Mononuclear cell (primary cell): ENCODE measurements around the gene SYT8. TPM values are rescaled to one million over a fixed set of nuclear protein-coding genes. Genes with fewer than 3 reads are reported as not detected.

Experiments used
- H3K27me3 ChIP-seq: 2 replicates; pipeline ENCODE4 v1.6.0; 2011; ENCODE audit warnings: low read length, control low read depth; ENCODE audit not compliant: insufficient read depth
- H3K4me1 ChIP-seq: 2 replicates; pipeline ENCODE4 v1.5.1; 2011; ENCODE audit warnings: mild to moderate bottlenecking, low read length, control low read depth; ENCODE audit not compliant: insufficient read depth
- H3K4me3 ChIP-seq: 2 replicates; pipeline ENCODE4 v1.5.1; 2011; ENCODE audit warnings: mild to moderate bottlenecking, low read length, moderate library complexity
- H3K9me3 ChIP-seq: 2 replicates; pipeline ENCODE4 v1.5.1; 2011; ENCODE audit warnings: low read depth, mild to moderate bottlenecking, control low read depth, low read length
- total RNA-seq: library from RNA; depleted of rRNA; stranded (reverse); fragments of >200 nt; gene quantifications from one replicate; pipeline ENCODE4 v1.2.3, GENCODE V29; 2012

SYT8 gene
- total RNA-seq, 1 donor = not detected

DNA sequence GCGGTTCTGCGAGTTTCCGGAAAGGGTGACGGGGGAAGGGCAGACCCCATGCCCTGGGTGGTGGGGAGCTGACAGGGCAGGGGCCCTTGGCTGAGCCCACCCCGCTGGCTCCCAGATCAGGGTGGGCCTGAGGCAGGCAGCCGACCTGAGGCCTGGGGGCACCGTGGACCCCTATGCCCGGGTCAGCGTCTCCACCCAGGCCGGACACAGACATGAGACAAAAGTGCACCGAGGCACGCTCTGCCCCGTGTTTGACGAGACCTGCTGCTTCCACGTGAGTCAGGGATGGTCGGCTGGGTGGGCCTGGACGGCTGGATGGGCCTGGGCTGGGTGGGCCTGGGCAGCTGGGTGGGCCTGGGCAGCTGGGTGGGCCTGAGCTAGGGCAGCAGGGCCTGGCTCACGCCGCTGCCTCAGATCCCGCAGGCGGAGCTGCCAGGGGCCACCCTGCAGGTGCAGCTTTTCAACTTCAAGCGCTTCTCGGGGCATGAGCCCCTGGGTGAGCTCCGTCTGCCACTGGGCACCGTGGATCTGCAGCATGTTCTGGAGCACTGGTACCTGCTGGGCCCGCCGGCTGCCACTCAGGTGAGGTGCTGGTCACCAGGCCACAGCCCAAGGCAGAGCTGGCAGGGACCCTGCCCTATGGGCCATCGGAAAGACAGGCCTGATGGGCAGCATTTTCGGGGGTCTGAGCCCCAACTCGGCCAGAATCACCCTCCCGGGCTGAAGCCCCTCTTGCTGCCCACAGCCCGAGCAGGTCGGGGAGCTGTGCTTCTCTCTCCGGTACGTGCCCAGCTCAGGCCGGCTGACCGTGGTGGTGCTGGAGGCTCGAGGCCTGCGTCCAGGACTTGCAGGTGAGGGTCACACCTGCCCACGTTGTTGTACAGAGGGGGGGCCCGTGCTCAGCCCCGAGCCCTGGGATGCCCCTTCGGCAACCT lies 1.5 kb downstream of the SYT8 start:
- Histone ChIP-seq H3K9me3 (no peaks in the 10 kb centered on the region), H3K4me3 (no peak overlapping the region), H3K4me1 (peaks cover 41% of the 10 kb centered on the region), H3K27me3 (no peaks in the 10 kb centered on the region)

DNA sequence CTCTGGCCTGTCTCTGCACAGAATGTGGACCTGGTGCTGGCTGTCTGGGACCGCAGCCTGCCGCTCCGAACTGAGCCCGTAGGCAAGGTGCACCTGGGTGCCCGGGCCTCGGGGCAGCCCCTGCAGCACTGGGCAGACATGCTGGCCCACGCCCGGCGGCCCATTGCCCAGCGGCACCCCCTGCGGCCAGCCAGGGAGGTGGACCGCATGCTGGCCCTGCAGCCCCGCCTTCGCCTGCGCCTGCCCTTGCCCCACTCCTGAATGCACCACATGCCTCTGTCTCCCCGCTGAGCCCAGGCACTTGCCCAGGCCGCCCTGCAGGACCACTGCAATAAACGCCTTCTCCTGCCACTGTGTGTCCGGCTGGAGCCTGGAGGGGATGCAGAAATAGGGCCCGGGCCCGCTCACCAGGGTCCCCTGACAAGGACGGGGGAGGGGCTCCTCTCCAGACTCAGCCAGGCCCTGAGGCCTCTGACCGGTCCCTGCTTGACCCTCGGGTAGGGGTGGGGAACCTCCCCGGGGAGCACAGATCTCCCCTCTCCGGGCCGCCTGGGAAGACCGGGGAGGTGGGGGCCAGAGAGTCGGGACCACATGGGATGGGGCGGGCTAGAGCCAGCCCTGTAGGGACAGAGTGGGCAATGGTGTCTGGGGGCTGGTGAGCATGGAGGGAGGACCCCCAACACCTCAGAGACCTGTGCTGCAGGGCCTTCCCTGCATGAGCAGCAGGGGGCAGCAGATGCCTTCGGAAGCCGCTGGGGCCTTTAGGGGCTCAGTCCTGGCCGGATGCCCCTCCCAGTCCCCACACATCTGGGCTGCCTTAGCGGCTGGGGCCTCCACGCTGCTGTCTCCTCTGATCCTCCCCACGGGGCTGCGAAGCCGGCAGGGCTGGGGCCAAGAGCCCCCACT lies 2.6 kb downstream of the SYT8 start:
- no peaks in the 10 kb centered on the region for H3K27me3 ChIP-seq
- H3K9me3 ChIP-seq = no peaks in the 10 kb centered on the region
- no peak overlapping the region for H3K4me3 ChIP-seq
- peaks cover 51% of the 10 kb centered on the region for H3K4me1 ChIP-seq

DNA sequence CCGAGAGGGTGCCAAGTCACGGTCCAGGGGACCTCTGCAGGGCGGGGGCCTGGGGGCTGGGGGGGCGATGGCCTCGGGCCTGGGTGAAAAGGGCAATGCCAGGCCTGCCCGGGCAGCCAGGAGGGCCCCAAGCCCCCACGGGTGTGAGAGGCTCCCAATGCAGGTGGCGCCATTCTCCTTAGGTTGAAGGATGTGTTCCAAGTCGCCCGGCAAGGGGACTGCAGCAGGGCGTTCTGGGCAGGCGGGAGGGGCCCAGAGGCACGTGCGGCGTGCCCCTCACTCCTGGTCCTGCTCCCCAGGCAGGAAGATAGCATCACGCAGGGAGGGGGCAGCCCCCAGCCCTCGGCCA lies 3.3 kb downstream of the SYT8 start:
- H3K4me1 ChIP-seq = peaks cover 54% of the 10 kb centered on the region
- no peak overlapping the region for H3K4me3 ChIP-seq
- no peaks in the 10 kb centered on the region for H3K9me3 ChIP-seq
- H3K27me3 ChIP-seq = no peaks in the 10 kb centered on the region

DNA sequence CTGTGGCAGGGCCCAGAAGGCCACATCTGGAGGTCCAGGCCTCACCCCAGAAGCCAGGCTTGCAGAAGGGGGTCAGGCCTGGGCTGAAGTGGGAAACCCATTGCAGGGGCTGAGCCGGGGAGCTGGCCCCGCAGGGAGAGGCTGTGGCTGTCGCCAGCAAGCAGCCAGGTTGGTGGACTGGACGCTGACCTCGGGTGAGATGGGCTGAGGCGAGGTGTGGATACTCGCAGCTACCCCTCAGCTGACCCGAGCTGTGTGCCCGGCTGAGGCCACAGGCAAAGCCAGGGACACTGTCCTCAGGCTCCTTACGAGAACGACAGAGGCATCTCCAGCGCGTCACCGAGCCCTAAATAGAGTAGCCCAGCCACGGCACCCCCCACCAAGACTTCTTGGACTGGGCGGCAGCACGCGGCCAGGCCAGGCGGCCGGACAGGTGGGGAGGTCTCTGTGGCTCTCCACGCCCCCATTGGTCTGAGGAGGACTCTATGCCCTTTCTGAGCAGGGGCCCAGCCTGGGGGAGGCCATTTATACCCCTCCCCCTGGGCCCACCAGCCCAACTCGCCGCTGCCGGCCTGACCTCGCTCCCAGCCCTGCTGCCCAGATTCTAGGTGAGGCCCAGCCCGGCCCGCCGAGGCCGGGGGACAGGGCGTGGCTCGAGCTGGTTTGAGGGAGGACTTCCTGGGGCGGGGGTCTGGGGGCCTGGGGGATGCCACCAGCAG lies 3.8 kb downstream of the SYT8 start, which contains the start of gene TNNI2:
Gene TNNI2, plus strand, starts transcription at position 556 of the 719 bp plus-strand sequence. CDS start 716 bp downstream, outside the sequence.
- H3K4me1 ChIP-seq = peaks cover 59% of the 10 kb centered on the region
- no peak within 1 kb of the TSS for H3K4me3 ChIP-seq
- no peaks in the 10 kb centered on the region for H3K27me3 ChIP-seq
- no peaks in the 10 kb centered on the region for H3K9me3 ChIP-seq

DNA sequence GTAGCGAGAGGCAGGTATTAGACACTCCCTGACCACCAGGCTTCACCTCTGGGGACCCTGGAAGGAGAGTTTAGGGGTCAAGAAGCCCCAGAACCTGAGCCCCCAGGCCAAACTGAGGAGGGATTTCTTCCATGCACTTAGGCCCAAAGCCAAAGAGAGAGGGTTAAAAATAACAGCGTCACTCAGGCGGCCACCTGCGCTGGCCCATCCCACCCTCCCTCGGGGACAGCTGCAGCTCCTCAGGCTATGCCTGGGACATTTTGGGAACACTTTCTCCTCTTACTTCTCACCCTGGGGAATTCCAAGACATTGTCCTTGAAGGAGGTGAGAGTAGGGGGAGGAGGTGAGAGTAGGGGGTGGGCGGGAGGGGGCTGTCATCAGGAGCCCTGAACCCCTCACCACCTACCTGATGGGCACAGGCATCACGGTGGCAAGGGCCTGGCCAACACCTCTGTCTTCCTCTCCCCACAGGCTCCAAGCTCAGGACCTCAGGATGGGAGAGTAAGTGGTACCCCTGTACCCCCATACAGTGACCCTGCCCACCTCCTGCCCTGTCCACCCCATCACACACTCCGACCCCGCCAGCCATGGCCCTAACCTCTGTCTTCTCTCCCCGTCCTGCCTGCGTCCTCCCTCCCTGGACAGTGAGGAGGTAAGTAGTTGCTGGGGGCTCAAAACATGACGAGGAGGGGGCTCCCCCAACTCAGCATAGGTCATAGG lies 4.6 kb downstream of the SYT8 start:
- Histone ChIP-seq H3K9me3 (no peaks in the 10 kb centered on the region), H3K27me3 (no peaks in the 10 kb centered on the region), H3K4me3 (no peak overlapping the region), H3K4me1 (peaks cover 67% of the 10 kb centered on the region)

DNA sequence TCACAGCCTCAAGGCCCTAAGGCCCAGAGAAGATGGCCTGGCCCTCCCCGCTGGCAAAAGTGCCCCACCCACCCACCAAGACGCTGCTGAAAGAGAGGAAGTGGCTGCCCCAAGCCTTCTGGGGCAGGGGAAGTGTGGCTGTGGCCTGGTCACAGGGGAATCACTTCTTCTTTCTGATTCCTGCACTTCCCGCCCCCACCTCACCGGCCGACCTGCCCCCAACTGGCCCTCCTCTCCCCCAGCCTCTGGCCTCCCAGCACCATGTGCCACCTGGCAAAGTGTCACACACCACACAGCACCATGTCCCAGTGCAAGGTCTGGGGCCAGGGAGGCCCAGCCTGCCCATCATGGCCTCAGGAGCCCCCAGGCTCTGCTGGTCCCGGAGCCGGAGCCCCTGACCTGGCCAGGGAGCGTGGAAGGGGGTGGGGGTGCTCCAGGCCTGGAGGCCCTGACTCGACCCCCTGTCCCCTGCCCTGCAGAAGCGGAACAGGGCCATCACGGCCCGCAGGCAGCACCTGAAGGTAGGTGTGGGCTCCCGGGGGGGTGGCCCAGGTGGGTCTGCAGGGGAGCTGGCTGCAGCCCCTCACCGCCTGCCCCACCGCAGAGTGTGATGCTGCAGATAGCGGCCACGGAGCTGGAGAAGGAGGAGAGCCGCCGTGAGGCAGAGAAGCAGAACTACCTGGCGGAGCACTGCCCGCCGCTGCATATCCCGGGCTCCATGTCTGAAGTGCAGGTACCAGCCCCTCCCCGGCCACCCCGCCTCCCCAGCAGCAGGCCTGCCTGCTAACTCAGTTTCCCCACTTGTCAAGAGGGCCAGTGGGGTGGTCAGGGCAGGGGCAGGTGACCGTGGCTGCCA lies 5.4 kb downstream of the SYT8 start:
- peaks cover 75% of the 10 kb centered on the region for H3K4me1 ChIP-seq
- H3K4me3 ChIP-seq = peak overlapping the region; percentile 24
- H3K27me3 ChIP-seq = no peaks in the 10 kb centered on the region
- no peaks in the 10 kb centered on the region for H3K9me3 ChIP-seq

DNA sequence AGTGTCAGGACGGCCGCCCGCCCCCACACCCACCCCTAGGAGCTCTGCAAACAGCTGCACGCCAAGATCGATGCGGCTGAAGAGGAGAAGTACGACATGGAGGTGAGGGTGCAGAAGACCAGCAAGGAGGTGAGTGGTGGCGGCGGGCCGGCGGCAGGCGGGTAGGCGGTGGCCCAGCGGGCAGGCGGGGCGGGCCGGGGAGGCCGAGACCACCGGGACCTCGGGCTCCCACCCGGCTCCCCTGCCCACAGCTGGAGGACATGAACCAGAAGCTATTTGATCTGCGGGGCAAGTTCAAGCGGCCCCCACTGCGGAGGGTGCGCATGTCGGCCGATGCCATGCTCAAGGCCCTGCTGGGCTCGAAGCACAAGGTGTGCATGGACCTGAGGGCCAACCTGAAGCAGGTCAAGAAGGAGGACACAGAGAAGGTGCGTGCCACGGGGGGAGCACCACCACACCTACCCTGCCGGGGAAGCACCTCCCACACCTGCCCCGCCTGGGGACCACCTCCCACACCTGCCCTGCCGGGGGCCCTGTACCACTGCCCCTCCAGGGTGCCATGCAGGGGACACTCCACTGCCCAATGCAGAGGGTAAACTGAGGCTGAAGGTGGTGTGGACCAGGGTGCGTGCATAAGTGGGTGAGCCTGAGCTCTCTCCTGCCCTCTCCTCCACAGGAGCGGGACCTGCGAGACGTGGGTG lies 6.1 kb downstream of the SYT8 start:
- no peak overlapping the region for H3K4me3 ChIP-seq
- peaks cover 83% of the 10 kb centered on the region for H3K4me1 ChIP-seq
- H3K27me3 ChIP-seq = no peaks in the 10 kb centered on the region
- H3K9me3 ChIP-seq = no peaks in the 10 kb centered on the region

DNA sequence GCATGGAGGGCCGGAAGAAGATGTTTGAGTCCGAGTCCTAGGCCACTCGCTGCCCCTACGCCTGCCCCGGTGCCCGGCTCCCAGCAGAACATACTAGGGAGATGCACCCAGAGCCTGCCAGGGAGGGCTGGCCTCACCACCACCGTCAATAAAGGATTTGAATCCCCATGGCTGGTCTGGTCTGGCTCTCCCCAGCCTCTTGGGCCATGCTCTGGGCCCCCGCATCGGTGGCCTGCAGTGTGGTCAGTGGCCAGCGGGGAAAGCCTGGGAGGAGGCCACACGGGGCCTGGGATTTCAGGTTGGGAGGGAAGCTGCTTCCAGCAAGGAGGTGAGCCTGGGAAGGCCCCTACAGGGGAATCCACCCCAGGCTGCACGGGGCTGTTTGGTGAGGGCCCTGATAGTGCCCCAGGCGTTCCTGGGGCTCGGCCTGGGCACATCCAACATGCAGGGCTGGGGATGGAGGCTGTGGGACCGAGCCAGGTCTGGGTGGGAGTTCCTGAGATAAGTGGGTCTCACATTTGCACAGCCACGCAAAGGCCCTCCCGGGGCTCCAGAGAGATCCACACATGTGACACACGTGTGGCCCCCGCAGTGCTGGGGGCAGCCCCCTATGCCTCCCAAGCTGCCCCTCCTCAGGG lies 6.8 kb downstream of the SYT8 start:
- Histone ChIP-seq H3K4me1 (peaks cover 90% of the 10 kb centered on the region), H3K9me3 (no peaks in the 10 kb centered on the region), H3K27me3 (no peaks in the 10 kb centered on the region), H3K4me3 (no peak overlapping the region)

DNA sequence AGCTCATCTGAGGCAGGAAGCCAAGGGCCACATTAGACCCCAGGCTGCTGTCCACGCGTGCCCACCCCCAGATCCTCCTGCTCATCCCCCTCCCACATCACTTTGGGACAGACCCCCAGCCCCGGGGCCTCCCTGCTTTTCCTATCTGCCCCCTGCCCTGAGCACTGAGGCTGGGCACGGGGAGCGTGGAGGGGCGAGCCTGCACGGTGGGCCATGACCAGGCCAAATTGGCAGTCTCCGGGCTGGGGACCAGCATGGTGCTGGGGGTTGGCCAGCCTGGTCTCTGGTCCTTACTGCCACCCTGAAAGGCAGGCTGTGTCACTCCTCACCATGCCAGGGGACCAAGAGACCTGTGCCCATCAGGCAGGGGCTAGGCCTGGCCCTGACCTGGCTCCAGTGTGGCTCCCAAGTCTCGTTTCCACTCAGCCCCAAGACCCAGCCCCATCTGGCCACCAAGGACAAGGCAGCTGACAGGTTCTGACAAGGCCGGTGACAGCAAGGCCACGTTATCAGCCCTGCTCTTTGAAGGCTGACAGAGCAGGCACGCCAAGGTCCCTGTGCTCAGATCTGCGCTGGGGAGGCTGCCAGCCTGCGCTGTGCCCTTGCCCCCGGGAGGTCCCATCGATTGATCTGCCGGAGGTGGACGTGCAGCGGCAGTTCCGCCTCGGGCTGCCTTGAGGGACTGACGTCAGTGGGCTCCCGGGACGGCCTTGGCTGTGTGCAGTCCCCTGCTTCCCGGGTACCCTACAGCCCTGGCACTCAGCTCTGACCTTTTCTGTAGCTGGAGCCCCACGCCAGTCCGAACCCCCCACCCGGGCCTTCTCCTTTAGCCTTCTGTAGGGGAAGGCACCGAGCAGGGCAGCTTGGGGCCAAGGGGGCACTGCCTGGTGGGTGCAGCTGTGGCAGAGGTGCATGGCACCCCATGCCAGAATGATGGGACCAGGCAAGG lies 7.6 kb downstream of the SYT8 start:
- H3K27me3 ChIP-seq = no peaks in the 10 kb centered on the region
- peaks cover 95% of the 10 kb centered on the region for H3K4me1 ChIP-seq
- no peak overlapping the region for H3K4me3 ChIP-seq

DNA sequence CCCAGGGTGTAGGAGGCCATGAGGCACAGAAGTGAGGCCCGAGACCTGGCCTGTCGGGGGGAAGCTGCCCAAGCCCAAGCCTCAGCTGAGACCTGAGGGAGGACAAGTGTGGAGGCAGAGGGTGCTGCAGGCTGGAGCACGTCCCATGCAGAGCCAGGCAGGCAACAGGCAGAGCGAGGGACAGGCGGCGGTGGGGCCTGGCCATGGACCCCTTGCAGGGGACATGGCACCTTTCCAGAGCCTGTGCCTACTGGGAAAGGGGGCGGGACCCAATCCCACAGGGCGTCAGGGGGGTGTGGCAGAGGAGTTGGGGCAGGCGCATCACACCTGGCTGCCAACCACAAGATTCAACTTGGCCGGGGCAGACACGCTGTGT lies 8.3 kb downstream of the SYT8 start:
- H3K9me3 ChIP-seq = no peaks in the 10 kb centered on the region
- H3K4me1 ChIP-seq = peaks cover 95% of the 10 kb centered on the region

More for the DNA sequence above, 7.6 kb downstream of the SYT8 start:
- no peaks in the 10 kb centered on the region for H3K9me3 ChIP-seq

DNA sequence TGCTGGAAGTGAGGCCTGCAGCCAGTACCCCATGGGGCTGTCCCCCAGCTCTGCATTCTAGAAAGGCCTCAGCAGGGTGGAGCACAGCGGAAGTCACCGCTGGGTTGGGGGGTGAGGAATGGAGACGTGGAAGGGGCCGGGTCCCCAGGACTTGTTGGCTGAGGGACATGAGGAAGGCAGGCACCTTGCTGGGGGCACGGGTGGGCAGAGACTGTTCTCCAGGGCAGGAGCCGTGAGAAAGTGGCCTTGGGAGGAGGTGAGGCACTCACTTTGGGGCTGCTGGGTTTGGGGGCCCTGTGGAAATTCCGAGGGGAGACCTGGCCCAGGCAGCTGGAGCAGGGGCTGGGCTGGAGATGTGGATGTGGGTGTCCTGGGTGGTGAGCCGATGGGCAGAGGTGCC lies 9.0 kb downstream of the SYT8 start:
- Histone ChIP-seq H3K4me3 (no peak overlapping the region), H3K27me3 (no peaks in the 10 kb centered on the region), H3K9me3 (no peaks in the 10 kb centered on the region), H3K4me1 (peaks cover 95% of the 10 kb centered on the region)

More for the DNA sequence above, 8.3 kb downstream of the SYT8 start:
- no peaks in the 10 kb centered on the region for H3K27me3 ChIP-seq
- H3K4me3 ChIP-seq = no peak overlapping the region
